Karpas-422 (cell line): Measurements from ENCODE around the gene C11orf24. TPM values are rescaled to one million over a fixed set of nuclear protein-coding genes. Genes with fewer than 3 reads are reported as not detected.
A peak's percentile ranks its signal among the peaks of the same experiment; 100 is the strongest.
"Not testable (repeated sequence)": the region's sequence is repeated elsewhere in the genome, so short reads cannot be mapped to it uniquely, and the experiment has no call there.

Experiments
- DNase-seq: peaks from one replicate; pipeline ENCODE4 v3.0.0-alpha.2; 2015
- H2AFZ ChIP-seq: fragments of 200-600 bp; sonication (generic); 2 replicates; pipeline ENCODE4 v1.6.1; 2014; ENCODE audit warnings: antibody characterized with exemption, low read length, mixed read lengths
- H3K27ac ChIP-seq: fragments of 200-600 bp; sonication (generic); 2 replicates; pipeline ENCODE4 v1.5.1; 2014; ENCODE audit warnings: mild to moderate bottlenecking, low read length, moderate library complexity
- H3K27me3 ChIP-seq: fragments of 200-600 bp; sonication (generic); 2 replicates; pipeline ENCODE4 v1.6.1; 2014; ENCODE audit warnings: low read length, mixed read lengths
- H3K36me3 ChIP-seq: fragments of 200-600 bp; sonication (generic); 2 replicates; pipeline ENCODE4 v1.6.1; 2014; ENCODE audit warnings: low read length, mixed read lengths; ENCODE audit not compliant: insufficient read depth
- H3K4me1 ChIP-seq: fragments of 200-600 bp; sonication (generic); 2 replicates; pipeline ENCODE4 v1.6.1; 2014; ENCODE audit warnings: mild to moderate bottlenecking, low read length, mixed read lengths
- H3K4me2 ChIP-seq: fragments of 200-600 bp; sonication (generic); 2 replicates; pipeline ENCODE4 v1.6.1; 2014; ENCODE audit warnings: low read length, low read depth, mild to moderate bottlenecking; ENCODE audit not compliant: poor library complexity, severe bottlenecking
- H3K4me3 ChIP-seq: fragments of 200-600 bp; sonication (generic); 2 replicates; pipeline ENCODE4 v1.5.1; 2014; ENCODE audit warnings: mild to moderate bottlenecking, antibody characterized with exemption, low read length, mixed read lengths
- H3K79me2 ChIP-seq: fragments of 200-600 bp; sonication (generic); 2 replicates; pipeline ENCODE4 v1.6.1; 2014; ENCODE audit warnings: mild to moderate bottlenecking, low read length, mixed read lengths
- H3K9ac ChIP-seq: fragments of 200-600 bp; sonication (generic); 2 replicates; pipeline ENCODE4 v1.6.0; 2014; ENCODE audit warnings: low read length
- H3K9me2 ChIP-seq: fragments of 200-600 bp; sonication (generic), shearing (Covaris generic); replicated peaks from 2 replicates; pipeline ENCODE4 v1.6.0; 2014; ENCODE audit warnings: mild to moderate bottlenecking, low read length, moderate library complexity; ENCODE audit not compliant: insufficient read depth
- H3K9me3 ChIP-seq: fragments of 300-700, 200-600 bp; sonication (generic); 2 replicates; pipeline ENCODE4 v1.6.1; 2014; ENCODE audit warnings: low read length, mixed read lengths
- H4K20me1 ChIP-seq: fragments of 200-600 bp; sonication (generic); 2 replicates; pipeline ENCODE4 v1.6.1; 2014; ENCODE audit warnings: mild to moderate bottlenecking, antibody characterized with exemption, low read length, low read depth; ENCODE audit not compliant: insufficient read depth
- total RNA-seq: library from RNA; depleted of rRNA; stranded (reverse); fragments of >200 nt; shearing (Covaris generic); gene quantifications from 2 replicates; pipeline ENCODE4 v1.2.3, GENCODE V29; 2014; ENCODE audit warnings: low replicate concordance

C11orf24 gene
- total RNA-seq, 1 experiment from 2014 or later = 25.4 TPM

- Histone ChIP-seq H3K9me3 (no peaks in the 10 kb centered on the region), H3K9ac (no peak overlapping the region), H3K4me1 (peaks cover 13% of the 10 kb centered on the region), H3K79me2 (no peaks in the 10 kb centered on the region), H3K9me2 (no peaks in the 10 kb centered on the region), H2AFZ (no peak overlapping the region), H3K27me3 (no peaks in the 10 kb centered on the region), H3K4me3 (no peak overlapping the region), H3K36me3 (no peaks in the 10 kb centered on the region), H3K27ac (no peak overlapping the region), H3K4me2 (no peak overlapping the region), H4K20me1 (no peaks in the 10 kb centered on the region)
- DNase-seq = no peak
Measured at GRCh38 chr11:68296344-68297051, 24.7 kb upstream of the C11orf24 start.

- no peaks in the 10 kb centered on the region for H3K9me3 ChIP-seq
- H3K27me3 ChIP-seq = no peaks in the 10 kb centered on the region
- no peaks in the 10 kb centered on the region for H3K79me2 ChIP-seq
- H3K4me3 ChIP-seq = no peak overlapping the region
- no peak overlapping the region for H3K9ac ChIP-seq
- H4K20me1 ChIP-seq = no peaks in the 10 kb centered on the region
- H3K4me2 ChIP-seq = no peak overlapping the region
- no peak for DNase-seq
- no peaks in the 10 kb centered on the region for H3K36me3 ChIP-seq
- no peak overlapping the region for H2AFZ ChIP-seq
- peaks cover 13% of the 10 kb centered on the region for H3K4me1 ChIP-seq
- no peaks in the 10 kb centered on the region for H3K9me2 ChIP-seq
- H3K27ac ChIP-seq = no peak overlapping the region
Measured at GRCh38 chr11:68295940-68296339, 24.2 kb upstream of the C11orf24 start.

GRCh38 chr11:68295271-68295670 is 23.5 kb upstream of the C11orf24 start:
- no peak for DNase-seq
- Histone ChIP-seq H3K9me3 (no peaks in the 10 kb centered on the region), H3K79me2 (no peaks in the 10 kb centered on the region), H3K27me3 (no peaks in the 10 kb centered on the region), H3K4me2 (no peak overlapping the region), H3K27ac (no peak overlapping the region), H3K4me3 (no peak overlapping the region), H3K9me2 (no peaks in the 10 kb centered on the region), H3K9ac (no peak overlapping the region), H4K20me1 (no peaks in the 10 kb centered on the region), H3K36me3 (no peaks in the 10 kb centered on the region), H2AFZ (no peak overlapping the region), H3K4me1 (peaks cover 13% of the 10 kb centered on the region)

GRCh38 chr11:68293708-68294107 is 21.9 kb upstream of the C11orf24 start:
- no peak for DNase-seq
- Histone ChIP-seq H4K20me1 (no peaks in the 10 kb centered on the region), H3K36me3 (no peaks in the 10 kb centered on the region), H3K27me3 (no peaks in the 10 kb centered on the region), H2AFZ (no peak overlapping the region), H3K27ac (no peak overlapping the region), H3K4me3 (peak overlapping the region; percentile 31), H3K9ac (peak overlapping the region; percentile 18), H3K4me1 (peaks cover 13% of the 10 kb centered on the region), H3K9me3 (no peaks in the 10 kb centered on the region), H3K4me2 (peak overlapping the region; percentile 57), H3K79me2 (no peaks in the 10 kb centered on the region), H3K9me2 (no peaks in the 10 kb centered on the region)

- Histone ChIP-seq H3K9me3 (peaks cover 4% of the 10 kb centered on the region; the same call in 1 of the 2 replicates), H3K4me1 (peaks cover 13% of the 10 kb centered on the region), H3K27ac (no peak overlapping the region), H3K9ac (no peak overlapping the region), H3K79me2 (no peaks in the 10 kb centered on the region), H2AFZ (no peak overlapping the region), H4K20me1 (no peaks in the 10 kb centered on the region), H3K27me3 (no peaks in the 10 kb centered on the region), H3K4me2 (no peak overlapping the region), H3K36me3 (no peaks in the 10 kb centered on the region), H3K9me2 (no peaks in the 10 kb centered on the region), H3K4me3 (no peak overlapping the region)
- DNase-seq = no peak
Measured at GRCh38 chr11:68289456-68289855, 17.7 kb upstream of the C11orf24 start.

GRCh38 chr11:68287419-68287818 is 15.6 kb upstream of the C11orf24 start:
- H3K36me3 ChIP-seq = no peaks in the 10 kb centered on the region
- no peaks in the 10 kb centered on the region for H3K79me2 ChIP-seq
- H3K9me3 ChIP-seq = peaks cover 4% of the 10 kb centered on the region; the same call in 1 of the 2 replicates
- H3K4me2 ChIP-seq = no peak overlapping the region
- no peaks in the 10 kb centered on the region for H3K9me2 ChIP-seq
- H2AFZ ChIP-seq = no peak overlapping the region
- no peaks in the 10 kb centered on the region for H4K20me1 ChIP-seq
- H3K4me1 ChIP-seq = no peaks in the 10 kb centered on the region
- no peak overlapping the region for H3K9ac ChIP-seq
- no peak overlapping the region for H3K27ac ChIP-seq
- no peaks in the 10 kb centered on the region for H3K27me3 ChIP-seq
- no peak for DNase-seq
- H3K4me3 ChIP-seq = no peak overlapping the region

GRCh38 chr11:68284588-68284987 is 12.8 kb upstream of the C11orf24 start:
- not testable (repeated sequence) for H3K4me3 ChIP-seq

GRCh38 chr11:68282861-68283230 is 11.1 kb upstream of the C11orf24 start:
- no peak overlapping the region for H3K27ac ChIP-seq
- H3K36me3 ChIP-seq = no peaks in the 10 kb centered on the region
- no peaks in the 10 kb centered on the region for H4K20me1 ChIP-seq
- no peaks in the 10 kb centered on the region for H3K79me2 ChIP-seq
- DNase-seq = no peak
- no peak overlapping the region for H3K4me3 ChIP-seq
- no peaks in the 10 kb centered on the region for H3K9me2 ChIP-seq
- H3K27me3 ChIP-seq = no peaks in the 10 kb centered on the region
- no peak overlapping the region for H2AFZ ChIP-seq
- peaks cover 4% of the 10 kb centered on the region; the same call in 1 of the 2 replicates for H3K9me3 ChIP-seq
- no peaks in the 10 kb centered on the region for H3K4me1 ChIP-seq
- no peak overlapping the region for H3K9ac ChIP-seq
- H3K4me2 ChIP-seq = no peak overlapping the region

More at GRCh38 chr11:68284588-68284987, 12.8 kb upstream of the C11orf24 start:
- H3K9me3 ChIP-seq, H3K27me3 ChIP-seq, DNase-seq, H3K9ac ChIP-seq, H3K9me2 ChIP-seq, H4K20me1 ChIP-seq, H3K4me1 ChIP-seq, H3K4me2 ChIP-seq, H3K27ac ChIP-seq, H3K79me2 ChIP-seq, H3K36me3 ChIP-seq, H2AFZ ChIP-seq: not testable (repeated sequence)
